Endodermal cell (in vitro differentiated cells): ENCODE measurements around the gene PLCXD3. TPM values are rescaled to one million over a fixed set of nuclear protein-coding genes. Genes with fewer than 3 reads are reported as not detected.

Experiments
- DNase-seq: peaks from one replicate; pipeline ENCODE4 v3.0.0-alpha.2; 2017
- H3K27ac ChIP-seq: 2 replicates; pipeline ENCODE4 v1.5.1; 2013; ENCODE audit warnings: mild to moderate bottlenecking, low read depth, low read length, moderate library complexity
- H3K27me3 ChIP-seq: 2 replicates; pipeline ENCODE4 v1.6.1; 2013; ENCODE audit warnings: mild to moderate bottlenecking, low read length, moderate library complexity; ENCODE audit not compliant: insufficient read depth, control insufficient read depth, poor library complexity, severe bottlenecking
- H3K36me3 ChIP-seq: 2 replicates; pipeline ENCODE4 v1.7.0; 2013; ENCODE audit warnings: mild to moderate bottlenecking, low read length, moderate library complexity; ENCODE audit not compliant: control insufficient read depth, insufficient read depth
- H3K4me1 ChIP-seq: one replicate; pipeline ENCODE4 v1.7.0; 2013; ENCODE audit warnings: low read length; ENCODE audit not compliant: control insufficient read depth, insufficient read depth
- H3K4me3 ChIP-seq: 2 replicates; pipeline ENCODE4 v1.5.1; 2013; ENCODE audit warnings: mild to moderate bottlenecking, low read length, moderate library complexity
- H3K9ac ChIP-seq: 2 replicates; pipeline ENCODE4 v1.6.1; 2013; ENCODE audit warnings: mild to moderate bottlenecking, low read length, moderate library complexity; ENCODE audit not compliant: poor library complexity, severe bottlenecking; ENCODE audit errors: extremely low read depth
- H3K9me3 ChIP-seq: 2 replicates; pipeline ENCODE4 v1.6.1; 2013; ENCODE audit warnings: mild to moderate bottlenecking, low read length, moderate library complexity; ENCODE audit not compliant: control insufficient read depth
- H3K27ac Mint-ChIP-seq: 2 replicates; pipeline ENCODE4 v1.8.0; 2020; ENCODE audit warnings: mixed read lengths
- H3K27me3 Mint-ChIP-seq: 2 replicates; pipeline ENCODE4 v1.8.0; 2021; ENCODE audit warnings: mild to moderate bottlenecking, mixed read lengths; ENCODE audit not compliant: insufficient read depth
- H3K36me3 Mint-ChIP-seq: 2 replicates; pipeline ENCODE4 v1.8.0; 2020; ENCODE audit warnings: low read depth, mixed read lengths
- H3K4me1 Mint-ChIP-seq: 2 replicates; pipeline ENCODE4 v1.8.0; 2020; ENCODE audit warnings: mixed read lengths
- H3K4me3 Mint-ChIP-seq: 2 replicates; pipeline ENCODE4 v1.8.0; 2020; ENCODE audit warnings: mild to moderate bottlenecking, moderate library complexity, mixed read lengths
- H3K9me3 Mint-ChIP-seq: 2 replicates; pipeline ENCODE4 v1.8.0; 2020; ENCODE audit warnings: mild to moderate bottlenecking, mixed read lengths
- WGBS, 2 experiments: methylation state at CpG; one replicate each; pipeline versions ENCODE4 v1.1.5 to v1.1.7; 2013; ENCODE audit warnings: missing lambda C conversion rate in 2 of 2, mixed read lengths in 1 of 2; ENCODE audit not compliant: insufficient coverage in 1 of 2, insufficient read length in 1 of 2; 5-methylcytosine and 5-hydroxymethylcytosine counted together
- total RNA-seq, 2 donors: library from RNA; stranded (reverse); fragmentation: NEBNext Ultra II Directional in 1 of 2; extraction: Animal tissue kit (Norgen Biotek cat#: 25700) in 1 of 2; gene quantifications; 2 replicates in 1 of 2; 3 replicates in 1 of 2; pipeline ENCODE4 v1.2.1, GENCODE V29; 2021
- TF ChIP-seq, protein P1 (sequence below): fragments of 200-600 bp; sonication (generic); conservative IDR thresholded peaks from 2 replicates; pipeline ENCODE4 v1.5.0; 2021; ENCODE audit warnings: antibody characterized with exemption, mild to moderate bottlenecking

PLCXD3 gene
- total RNA-seq, 2 donors from 2014 or later = 41.8 to 43.3 TPM

GRCh38 chr5:41452506-41452905 is 57.9 kb downstream of the PLCXD3 start:
- TF ChIP-seq, protein P1, sequence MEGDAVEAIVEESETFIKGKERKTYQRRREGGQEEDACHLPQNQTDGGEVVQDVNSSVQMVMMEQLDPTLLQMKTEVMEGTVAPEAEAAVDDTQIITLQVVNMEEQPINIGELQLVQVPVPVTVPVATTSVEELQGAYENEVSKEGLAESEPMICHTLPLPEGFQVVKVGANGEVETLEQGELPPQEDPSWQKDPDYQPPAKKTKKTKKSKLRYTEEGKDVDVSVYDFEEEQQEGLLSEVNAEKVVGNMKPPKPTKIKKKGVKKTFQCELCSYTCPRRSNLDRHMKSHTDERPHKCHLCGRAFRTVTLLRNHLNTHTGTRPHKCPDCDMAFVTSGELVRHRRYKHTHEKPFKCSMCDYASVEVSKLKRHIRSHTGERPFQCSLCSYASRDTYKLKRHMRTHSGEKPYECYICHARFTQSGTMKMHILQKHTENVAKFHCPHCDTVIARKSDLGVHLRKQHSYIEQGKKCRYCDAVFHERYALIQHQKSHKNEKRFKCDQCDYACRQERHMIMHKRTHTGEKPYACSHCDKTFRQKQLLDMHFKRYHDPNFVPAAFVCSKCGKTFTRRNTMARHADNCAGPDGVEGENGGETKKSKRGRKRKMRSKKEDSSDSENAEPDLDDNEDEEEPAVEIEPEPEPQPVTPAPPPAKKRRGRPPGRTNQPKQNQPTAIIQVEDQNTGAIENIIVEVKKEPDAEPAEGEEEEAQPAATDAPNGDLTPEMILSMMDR = no peak

DNA sequence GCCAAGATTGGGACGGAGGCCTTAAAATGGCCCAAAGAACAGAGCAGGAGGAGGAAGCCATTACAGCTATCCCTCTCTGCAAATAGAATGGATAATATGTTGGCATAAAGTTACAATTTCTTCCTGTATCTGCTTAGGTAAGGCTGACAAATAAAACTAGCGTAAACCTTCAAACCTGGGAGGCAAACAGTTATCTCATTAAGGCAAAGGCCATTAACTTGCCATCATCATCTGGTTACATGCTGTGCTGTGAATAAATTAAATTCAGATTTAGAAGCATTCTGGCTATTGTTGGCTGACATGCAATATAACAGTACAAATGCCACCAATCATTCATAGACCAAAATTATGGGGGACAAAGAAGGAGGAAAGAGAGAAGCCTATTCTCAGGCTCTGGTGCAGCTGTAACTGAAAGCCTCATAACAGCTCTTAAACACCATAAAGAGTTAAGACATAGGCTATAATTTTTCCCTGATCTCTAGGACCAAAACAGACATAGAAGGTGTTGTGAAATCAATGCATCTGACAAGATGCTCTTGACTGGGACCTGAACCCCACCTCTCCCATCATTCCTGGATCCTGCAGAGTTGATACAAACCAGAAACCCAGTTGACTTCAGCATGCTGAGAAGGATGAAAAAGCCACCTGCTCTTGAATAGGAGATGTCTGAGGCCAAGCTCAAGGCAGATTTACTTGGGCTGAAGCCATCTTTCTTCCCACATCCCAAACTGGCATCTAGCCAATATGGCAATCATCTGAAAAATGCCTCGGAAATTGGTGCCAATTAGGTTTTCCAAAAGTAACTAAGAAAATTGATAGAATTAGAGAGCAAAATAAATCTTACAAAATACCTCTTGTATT is 62.5 kb downstream of the PLCXD3 start:
- no peak overlapping the region for H3K4me3 ChIP-seq
- no peaks in the 10 kb centered on the region for H3K27me3 ChIP-seq
- Mint-ChIP-seq H3K27ac (no peak overlapping the region), H3K4me1 (peaks cover 42% of the 10 kb centered on the region), H3K4me3 (no peak overlapping the region), H3K9me3 (no peaks in the 10 kb centered on the region), H3K36me3 (peaks cover 31% of the 10 kb centered on the region), H3K27me3 (no peaks in the 10 kb centered on the region)
- WGBS, 2 experiments = 92 to 97% methylated on average over 2 to 3 of the region's 3 CpGs
- no peaks in the 10 kb centered on the region for H3K9me3 ChIP-seq
- DNase-seq = no peak
- H3K27ac ChIP-seq = no peak overlapping the region
- H3K4me1 ChIP-seq = peaks cover 21% of the 10 kb centered on the region
- TF ChIP-seq, protein P1 = no peak
- no peak overlapping the region for H3K9ac ChIP-seq
- H3K36me3 ChIP-seq = no peaks in the 10 kb centered on the region

More at GRCh38 chr5:41452506-41452905, 57.9 kb downstream of the PLCXD3 start:
- H3K4me3 ChIP-seq = no peak overlapping the region
- peaks cover 59% of the 10 kb centered on the region for H3K4me1 Mint-ChIP-seq
- DNase-seq = no peak
- no peaks in the 10 kb centered on the region for H3K9me3 Mint-ChIP-seq
- H3K27ac ChIP-seq = no peak overlapping the region
- H3K27ac Mint-ChIP-seq = no peak overlapping the region
- no peaks in the 10 kb centered on the region for H3K27me3 Mint-ChIP-seq
- no peaks in the 10 kb centered on the region for H3K27me3 ChIP-seq
- H3K36me3 ChIP-seq = no peaks in the 10 kb centered on the region
- peaks cover 41% of the 10 kb centered on the region for H3K36me3 Mint-ChIP-seq
- 90% methylated on average over 1 of the region's 2 CpGs; no CpG with 5 or more reads in 1 of the 2 experiments for WGBS, 2 experiments
- peaks cover 19% of the 10 kb centered on the region for H3K4me1 ChIP-seq
- no peak overlapping the region for H3K9ac ChIP-seq
- H3K9me3 ChIP-seq = peaks cover 14% of the 10 kb centered on the region
- no peak overlapping the region for H3K4me3 Mint-ChIP-seq

GRCh38 chr5:41445937-41446563 is 64.4 kb downstream of the PLCXD3 start:
- Mint-ChIP-seq H3K27me3 (no peaks in the 10 kb centered on the region), H3K4me1 (peaks cover 32% of the 10 kb centered on the region), H3K9me3 (no peaks in the 10 kb centered on the region), H3K27ac (no peak overlapping the region), H3K4me3 (no peak overlapping the region), H3K36me3 (peaks cover 40% of the 10 kb centered on the region)
- Histone ChIP-seq H3K27ac (no peak overlapping the region), H3K4me1 (peaks cover 17% of the 10 kb centered on the region), H3K4me3 (no peak overlapping the region), H3K27me3 (no peaks in the 10 kb centered on the region), H3K36me3 (no peaks in the 10 kb centered on the region), H3K9me3 (no peaks in the 10 kb centered on the region), H3K9ac (no peak overlapping the region)
- DNase-seq = no peak
- TF ChIP-seq, protein P1 = no peak
- WGBS, 2 experiments = 97% methylated on average over 6 to 13 of the region's 16 CpGs
